HG02642 (cell line): ENCODE data around the gene FAM131C.
A peak's percentile ranks its signal among the peaks of the same experiment; 100 is the strongest.
"Not testable (repeated sequence)": the region's sequence is repeated elsewhere in the genome, so short reads cannot be mapped to it uniquely, and the experiment has no call there.

Source experiments
- ATAC-seq: cut with Tn5 transposase; IDR thresholded peaks from one replicate; pipeline ENCODE4 v1.9.1; 2021; ENCODE audit warnings: mild to moderate bottlenecking; ENCODE audit not compliant: unreplicated experiment, poor library complexity

Gene FAM131C

GRCh38 chr1:16043521-16043920 is 29.9 kb downstream of the FAM131C start, which contains the start of gene CLCNKB:
CLCNKB (plus strand) TSS chr1:16043782; CDS start chr1:16044493, 711 bp downstream.
- no peak for ATAC-seq

GRCh38 chr1:16042654-16043053 is 30.8 kb downstream of the FAM131C start:
- ATAC-seq = not testable (repeated sequence)

- ATAC-seq = no peak
Measured at GRCh38 chr1:16042096-16042495, 31.4 kb downstream of the FAM131C start.

- no peak for ATAC-seq
Measured at GRCh38 chr1:16041200-16041599, 32.3 kb downstream of the FAM131C start.

- not testable (repeated sequence) for ATAC-seq
Measured at GRCh38 chr1:16039871-16040270, 33.6 kb downstream of the FAM131C start.

- no peak for ATAC-seq
Measured at GRCh38 chr1:16038620-16038912, 34.9 kb downstream of the FAM131C start.

GRCh38 chr1:16036461-16036860 is 37.0 kb downstream of the FAM131C start:
- ATAC-seq = not testable (repeated sequence)

GRCh38 chr1:16033103-16033632 is 40.3 kb downstream of the FAM131C start:
- not testable (repeated sequence) for ATAC-seq

- peak; percentile 67 for ATAC-seq
Measured at GRCh38 chr1:16032388-16033102, 40.9 kb downstream of the FAM131C start.

GRCh38 chr1:16031551-16031950 is 41.9 kb downstream of the FAM131C start:
- no peak for ATAC-seq

- ATAC-seq = no peak
Measured at GRCh38 chr1:16029288-16029687, 44.2 kb downstream of the FAM131C start.

- ATAC-seq = not testable (repeated sequence)
Measured at GRCh38 chr1:16029003-16029268, 44.5 kb downstream of the FAM131C start.

GRCh38 chr1:16028237-16029002 is 45.0 kb downstream of the FAM131C start:
- ATAC-seq = no peak

GRCh38 chr1:16026723-16027484 is 46.5 kb downstream of the FAM131C start:
- ATAC-seq = no peak

- not testable (repeated sequence) for ATAC-seq
Measured at GRCh38 chr1:16026302-16026701, 47.1 kb downstream of the FAM131C start.

- no peak for ATAC-seq
Measured at GRCh38 chr1:16023050-16023653, 50.3 kb downstream of the FAM131C start.

GRCh38 chr1:16022393-16022792 is 51.1 kb downstream of the FAM131C start:
- no peak for ATAC-seq

- ATAC-seq = no peak
Measured at GRCh38 chr1:16021681-16022080, 51.8 kb downstream of the FAM131C start, which contains the start of gene CLCNKA. CLCNKA (plus strand) TSS chr1:16022036; CDS start chr1:16022620, 584 bp downstream.

GRCh38 chr1:16020878-16021277 is 52.6 kb downstream of the FAM131C start:
- not testable (repeated sequence) for ATAC-seq

GRCh38 chr1:16020325-16020724 is 53.1 kb downstream of the FAM131C start:
- no peak for ATAC-seq
